Liver (tissue), 9 donors: Measurements from ENCODE around the gene KIT. TPM values are rescaled to one million over a fixed set of nuclear protein-coding genes. Genes with fewer than 3 reads are reported as not detected.

Experiments used
- DNase-seq: peaks from one replicate; pipeline ENCODE4 v3.0.0-alpha.2; 2017; ENCODE audit warnings: low spot score
- H3K27ac ChIP-seq, 2 donors: one replicate each; pipeline ENCODE4 v1.7.0; 2013; ENCODE audit warnings: inconsistent platforms in 2 of 2, low read length in 2 of 2, control low read depth in 1 of 2, low read depth in 1 of 2, mild to moderate bottlenecking in 1 of 2
- H3K27me3 ChIP-seq, 4 donors: one replicate each; pipeline versions ENCODE4 v1.6.1 to v1.7.0; 2013; ENCODE audit warnings: low read length in 3 of 4, inconsistent platforms in 1 of 4, mild to moderate bottlenecking in 1 of 4, moderate library complexity in 1 of 4; ENCODE audit not compliant: control insufficient read depth in 4 of 4, insufficient read depth in 4 of 4
- H3K36me3 ChIP-seq, 4 donors: one replicate each; pipeline versions ENCODE4 v1.6.1 to v1.7.0; 2013; ENCODE audit warnings: low read length in 3 of 4, mild to moderate bottlenecking in 3 of 4, low read depth in 1 of 4, moderate library complexity in 1 of 4; ENCODE audit not compliant: control insufficient read depth in 4 of 4, insufficient read depth in 3 of 4
- H3K4me1 ChIP-seq, 4 donors: one replicate each; pipeline versions ENCODE4 v1.6.1 to v1.7.0; 2013; ENCODE audit warnings: low read length in 3 of 4, mild to moderate bottlenecking in 3 of 4, moderate library complexity in 1 of 4; ENCODE audit not compliant: control insufficient read depth in 4 of 4, insufficient read depth in 4 of 4
- H3K4me3 ChIP-seq, 3 donors: one replicate each; pipeline versions ENCODE4 v1.6.1 to v1.7.0; 2013; ENCODE audit warnings: low read length in 3 of 3, control low read depth in 1 of 3, low read depth in 1 of 3, mild to moderate bottlenecking in 1 of 3
- H3K9ac ChIP-seq, 2 donors: one replicate each; pipeline ENCODE4 v1.7.0; 2013; ENCODE audit warnings: low read length in 2 of 2, mild to moderate bottlenecking in 2 of 2, moderate library complexity in 2 of 2, control low read depth in 1 of 2, low read depth in 1 of 2
- H3K9me3 ChIP-seq, 4 donors: one replicate each; pipeline versions ENCODE4 v1.6.1 to v1.7.0; 2013; ENCODE audit warnings: low read length in 3 of 4; ENCODE audit not compliant: control insufficient read depth in 4 of 4
- ATF3 ChIP-seq: IDR thresholded peaks from 2 replicates; pipeline ENCODE4 v1.6.1; 2016; ENCODE audit warnings: antibody characterized with exemption
- FOXA1 ChIP-seq: IDR thresholded peaks from 2 replicates; pipeline ENCODE4 v1.6.1; 2016; ENCODE audit warnings: antibody characterized with exemption
- FOXA2 ChIP-seq: IDR thresholded peaks from 2 replicates; pipeline ENCODE4 v1.6.1; 2016; ENCODE audit warnings: antibody characterized with exemption
- GABPA ChIP-seq, 2 donors: IDR thresholded peaks in 1 of 2; conservative IDR thresholded peaks in 1 of 2; 2 replicates each; pipeline ENCODE4 v1.6.1; 2016; ENCODE audit warnings: antibody characterized with exemption in 2 of 2, mild to moderate bottlenecking in 1 of 2, moderate library complexity in 1 of 2
- HNF4G ChIP-seq: IDR thresholded peaks from 2 replicates; pipeline ENCODE4 v1.6.1; 2016; ENCODE audit warnings: antibody characterized with exemption
- RAD21 ChIP-seq, 2 donors: IDR thresholded peaks; 2 replicates each; pipeline ENCODE4 v1.6.1; 2016; ENCODE audit warnings: antibody characterized with exemption in 2 of 2, mild to moderate bottlenecking in 2 of 2
- REST ChIP-seq: IDR thresholded peaks from 2 replicates; pipeline ENCODE4 v1.6.1; 2016; ENCODE audit warnings: antibody characterized with exemption, mild to moderate bottlenecking
- SP1 ChIP-seq: IDR thresholded peaks from 2 replicates; pipeline ENCODE4 v1.6.1; 2018; ENCODE audit warnings: antibody characterized with exemption, mild to moderate bottlenecking
- TAF1 ChIP-seq: conservative IDR thresholded peaks from 2 replicates; pipeline ENCODE4 v1.6.1; 2016; ENCODE audit warnings: antibody characterized with exemption, mild to moderate bottlenecking
- ZBTB33 ChIP-seq: IDR thresholded peaks from 2 replicates; pipeline ENCODE4 v1.6.1; 2016; ENCODE audit warnings: antibody characterized with exemption
- WGBS: extraction: QIAGEN DNeasy Blood & Tissue Kit; methylation state at CpG from one replicate; pipeline ENCODE4 v1.1.7; 2013; 5-methylcytosine and 5-hydroxymethylcytosine counted together
- polyA plus RNA-seq, 2 donors: library from polyadenylated mRNA; stranded (reverse) in 1 of 2; unstranded in 1 of 2; fragments of 200-250 nt in 1 of 2; fragments of >200 nt in 1 of 2; fragmentation: Nextera tagmentation in 1 of 2; extraction: Ambion mirVana in 1 of 2; gene quantifications; one replicate each; pipeline versions ENCODE4 v1.2.1 to v1.2.3, GENCODE V29; 2013 to 2015
- total RNA-seq, 2 donors: library from RNA; depleted of rRNA; stranded (reverse); fragments of >200 nt; gene quantifications; one replicate each; pipeline ENCODE4 v1.2.3, GENCODE V29; 2014
- TF ChIP-seq, protein P1 (sequence below): IDR thresholded peaks from 2 replicates; pipeline ENCODE4 v1.6.1; 2016; ENCODE audit warnings: antibody characterized with exemption
- donor health status: healthy.
- donor health status: healthy.
- donor health status: healthy.
- donor health status: healthy.
- donor health status: healthy.

The KIT gene
- total and polyA plus RNA-seq, 4 donors = 0.06 to 5.5 (median 0.96) TPM

- peaks cover 0 to 7% (median under 1%) of the 10 kb centered on the region in 4 donors for H3K27me3 ChIP-seq
- H3K27ac ChIP-seq = no peak overlapping the region
- no peak for DNase-seq
- H3K9me3 ChIP-seq = no peaks in the 10 kb centered on the region
- peaks cover 2 to 22% (median 15%) of the 10 kb centered on the region in 4 donors for H3K4me1 ChIP-seq
- no peak overlapping the region for H3K4me3 ChIP-seq
- H3K9ac ChIP-seq = no peak overlapping the region
- 68% methylated on average over 6 of the region's 6 CpGs for WGBS
- TF ChIP-seq TAF1 (no peak), FOXA2 (no peak), RAD21 (IDR thresholded peaks at IDR 0.05) (no peak), ZBTB33 (no peak)
- TF ChIP-seq, protein P1, sequence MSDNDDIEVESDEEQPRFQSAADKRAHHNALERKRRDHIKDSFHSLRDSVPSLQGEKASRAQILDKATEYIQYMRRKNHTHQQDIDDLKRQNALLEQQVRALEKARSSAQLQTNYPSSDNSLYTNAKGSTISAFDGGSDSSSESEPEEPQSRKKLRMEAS = no peak
- no peaks in the 10 kb centered on the region for H3K36me3 ChIP-seq
Measured at GRCh38 chr4:54662901-54663585, 5.3 kb downstream of the KIT start.

DNA sequence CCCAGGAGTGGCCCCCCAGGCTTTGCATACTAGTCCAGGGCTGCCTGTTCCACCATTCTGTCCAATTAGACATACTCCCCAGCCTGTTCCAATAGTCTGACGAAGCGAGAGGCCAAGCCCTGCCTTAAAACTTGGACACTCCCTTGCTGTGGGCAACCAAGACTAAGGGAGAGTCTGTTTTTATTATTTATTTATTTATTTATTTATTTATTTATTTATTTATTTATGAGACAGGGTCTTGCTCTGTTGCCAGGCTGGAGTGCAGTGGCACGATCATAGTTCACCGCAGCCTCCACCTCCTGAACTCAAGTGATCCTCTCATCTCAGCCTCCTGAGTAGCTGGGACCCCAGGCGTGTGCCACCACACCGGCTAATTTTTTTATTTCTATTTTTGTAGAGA, 6.6 kb downstream of the KIT start:
- no peaks in the 10 kb centered on the region for H3K9me3 ChIP-seq
- DNase-seq = no peak
- TF ChIP-seq FOXA2 (no peak), HNF4G (no peak), FOXA1 (no peak), REST (no peak), ATF3 (no peak), SP1 (no peak), GABPA (IDR thresholded peaks at IDR 0.05 in 1 of 2, conservative IDR thresholded peaks at IDR 0.05 in 1 of 2) (no peak)
- no peak overlapping the region for H3K27ac ChIP-seq
- H3K9ac ChIP-seq = no peak overlapping the region
- no peak overlapping the region for H3K4me3 ChIP-seq
- no peaks in the 10 kb centered on the region for H3K36me3 ChIP-seq
- H3K4me1 ChIP-seq = peaks cover 0 to 8% (median 4%) of the 10 kb centered on the region in 4 donors
- H3K27me3 ChIP-seq = peaks cover 0 to 7% (median 0%) of the 10 kb centered on the region in 4 donors
- 94% methylated on average over 6 of the region's 6 CpGs for WGBS
